A549 (cell line): Measurements from ENCODE around the gene FAM3C. TPM values are rescaled to one million over a fixed set of nuclear protein-coding genes. Genes with fewer than 3 reads are reported as not detected.

Experiments
- ATAC-seq, 2 experiments: fragments of 200-7000 bp in 1 of 2; fragments of >200 bp in 1 of 2; cut with Nextera tagmentation in 1 of 2; cut with Tn5 transposase in 1 of 2; 3 replicates each; pipeline versions ENCODE4 v1.8.0 to v1.9.1; 2018 to 2020; ENCODE audit warnings: mild to moderate bottlenecking in 1 of 2, moderate library complexity in 1 of 2
- CTCF ChIA-PET: fragments of 300-600 bp; sonication (Branson Sonifier 250); formaldehyde crosslinking; extraction: SDS; loops from one replicate; lab custom pipeline; 2021; ENCODE audit warnings: antibody characterized with exemption, inconsistent platforms; lab: Yijun Ruan, JAX
- POLR2A ChIA-PET: fragments of 350-600 bp; formaldehyde crosslinking; extraction: SDS; loops from one replicate; lab custom pipeline; 2021; ENCODE audit warnings: antibody characterized with exemption, inconsistent platforms; lab: Yijun Ruan, JAX
- DNase-seq, 2 experiments: peaks; one replicate each; pipeline versions ENCODE4 v3.0.0 to v3.0.0-alpha.2; 2011 to 2016; ENCODE audit warnings: low read depth in 1 of 2, low spot score in 1 of 2
- FAIRE-seq: peaks from 2 replicates; lab custom pipeline; 2011; peaks lifted over from hg19 to GRCh38; lab: Jason Lieb, UNC
- H3K27ac ChIP-seq, 2 experiments: fragments of >200 bp; sonication (Bioruptor Twin); formaldehyde crosslinking; 3 replicates each; pipeline ENCODE4 v1.5.1; 2016 to 2017
- H3K4me1 ChIP-seq: fragments of >200 bp; sonication (Bioruptor Twin); formaldehyde crosslinking; 3 replicates; pipeline ENCODE4 v1.6.1; 2016
- H3K4me2 ChIP-seq: fragments of >200 bp; sonication (Bioruptor Twin); formaldehyde crosslinking; 3 replicates; pipeline ENCODE4 v1.6.1; 2016
- H3K4me3 ChIP-seq: fragments of >200 bp; sonication (Bioruptor Twin); formaldehyde crosslinking; 3 replicates; pipeline ENCODE4 v1.5.1; 2016
- H3K9me3 ChIP-seq: fragments of >200 bp; sonication (Bioruptor Twin); formaldehyde crosslinking; 3 replicates; pipeline ENCODE4 v1.6.1; 2016
- BHLHE40 ChIP-seq: IDR thresholded peaks from 2 replicates; pipeline ENCODE4 v1.6.1; 2012; ENCODE audit warnings: low read depth, low read length, inconsistent platforms
- CHD2 ChIP-seq: fragments of 150-350 bp; IDR thresholded peaks from 2 replicates; pipeline ENCODE4 v1.6.1; 2014; ENCODE audit warnings: low read length; ENCODE audit not compliant: partially characterized antibody
- E2F6 ChIP-seq: IDR thresholded peaks from 2 replicates; pipeline ENCODE4 v1.6.1; 2012; ENCODE audit warnings: low read depth, borderline replicate concordance
- EHF ChIP-seq: fragments of 250-450 bp; sonication (Bioruptor Pico); IDR thresholded peaks from 2 replicates; pipeline ENCODE4 v1.5.0; 2020; ENCODE audit warnings: mild to moderate bottlenecking
- FOXS1 ChIP-seq: fragments of 250-450 bp; sonication (Bioruptor Pico); IDR thresholded peaks from 2 replicates; pipeline ENCODE4 v1.5.0; 2020; ENCODE audit warnings: mild to moderate bottlenecking, moderate library complexity
- HES2 ChIP-seq: fragments of >200 bp; sonication (Bioruptor Twin); formaldehyde crosslinking; IDR thresholded peaks from 2 replicates; pipeline ENCODE4 v1.6.1; 2016
- HMGXB4 ChIP-seq: fragments of 250-450 bp; sonication (Bioruptor Pico); IDR thresholded peaks from 2 replicates; pipeline ENCODE4 v1.5.0; 2021; ENCODE audit warnings: mild to moderate bottlenecking, moderate library complexity, borderline replicate concordance
- JUN ChIP-seq, 2 experiments: fragments of >200 bp; sonication (Bioruptor Twin); formaldehyde crosslinking; IDR thresholded peaks; 2 replicates in 1 of 2; 3 replicates in 1 of 2; pipeline ENCODE4 v1.6.1; 2016 to 2017
- JUNB ChIP-seq: fragments of >200 bp; sonication (Bioruptor Twin); formaldehyde crosslinking; IDR thresholded peaks from 2 replicates; pipeline ENCODE4 v1.6.1; 2016
- KDM1A ChIP-seq: fragments of 200-600 bp; sonication (generic); IDR thresholded peaks from 2 replicates; pipeline ENCODE4 v1.6.1; 2016; ENCODE audit warnings: low read depth, mild to moderate bottlenecking
- KDM5A ChIP-seq: fragments of 200-600 bp; sonication (generic); IDR thresholded peaks from 2 replicates; pipeline ENCODE4 v1.6.1; 2016; ENCODE audit warnings: antibody characterized with exemption, mild to moderate bottlenecking
- MAFK ChIP-seq: fragments of 450-650 bp; IDR thresholded peaks from 2 replicates; pipeline ENCODE4 v1.6.1; 2014; ENCODE audit not compliant: partially characterized antibody
- MAX ChIP-seq: IDR thresholded peaks from 2 replicates; pipeline ENCODE4 v1.6.1; 2012
- MAZ ChIP-seq: fragments of 150-350 bp; IDR thresholded peaks from 2 replicates; pipeline ENCODE4 v1.6.1; 2014; ENCODE audit warnings: antibody characterized with exemption, low read depth, low read length, borderline replicate concordance
- PBX3 ChIP-seq: IDR thresholded peaks from 2 replicates; pipeline ENCODE4 v1.6.1; 2012
- POLR2A ChIP-seq: IDR thresholded peaks from 2 replicates; pipeline ENCODE4 v1.6.1; 2012; ENCODE audit warnings: mild to moderate bottlenecking, low read length
- RARB ChIP-seq: fragments of 250-450 bp; sonication (Bioruptor Pico); IDR thresholded peaks from 2 replicates; pipeline ENCODE4 v1.8.0; 2021; ENCODE audit warnings: mild to moderate bottlenecking, moderate library complexity
- RCOR1 ChIP-seq: fragments of 150-350 bp; IDR thresholded peaks from 2 replicates; pipeline ENCODE4 v1.6.1; 2014; ENCODE audit warnings: antibody characterized with exemption, low read length, low read depth
- RFX5 ChIP-seq: fragments of 450-650 bp; IDR thresholded peaks from 2 replicates; pipeline ENCODE4 v1.7.1; 2014; ENCODE audit warnings: antibody characterized with exemption, mild to moderate bottlenecking, moderate library complexity
- RNF2 ChIP-seq: fragments of 200-600 bp; sonication (generic); IDR thresholded peaks from 2 replicates; pipeline ENCODE4 v1.6.1; 2016; ENCODE audit warnings: low read depth, mild to moderate bottlenecking, antibody characterized with exemption, moderate library complexity, borderline replicate concordance
- SREBF2 ChIP-seq: fragments of 450-650 bp; IDR thresholded peaks from 2 replicates; pipeline ENCODE4 v1.6.1; 2014; ENCODE audit warnings: mild to moderate bottlenecking, moderate library complexity
- TFCP2L1 ChIP-seq: fragments of 250-450 bp; sonication (Bioruptor Pico); IDR thresholded peaks from 2 replicates; pipeline ENCODE4 v1.5.0; 2021; ENCODE audit warnings: mild to moderate bottlenecking
- ZFP36 ChIP-seq: fragments of 450-650 bp; IDR thresholded peaks from 2 replicates; pipeline ENCODE4 v1.6.1; 2014; ENCODE audit warnings: borderline replicate concordance; ENCODE audit not compliant: partially characterized antibody
- WGBS: methylation state at CpG from one replicate; pipeline ENCODE4 v1.1.6; 2017; ENCODE audit errors: missing lambda C conversion rate; 5-methylcytosine and 5-hydroxymethylcytosine counted together
- polyA plus RNA-seq, 4 experiments: library from polyadenylated mRNA; depleted of rRNA in 3 of 4; stranded (reverse); fragments of >200 nt; fragmentation: RNase III in 1 of 4; extraction: RNeasy Plus Mini Kit Qiagen cat#74134 plus additional on column Dnase treatment in 1 of 4; gene quantifications; 2 replicates in 3 of 4; 3 replicates in 1 of 4; pipeline ENCODE4 v1.2.3, GENCODE V29; 2011 to 2017

The FAM3C gene
- polyA plus RNA-seq, 2 of the 4 experiments (the other 2 are of a cell fraction) = 29.4 to 46.4 TPM

- no peak overlapping the region for H3K27ac ChIP-seq
- H3K9me3 ChIP-seq = no peaks in the 10 kb centered on the region
- ChIA-PET POLR2A (no interaction called here), CTCF (interaction anchor here (1.2 to 4.5 kb wide), 3 partner anchors 23 to 175 kb away, joined by 3 to 21 read pairs (median 4); partner anchors contain the start of gene FAM3C)
- no peak for TF ChIP-seq RFX5
- no peak for TF ChIP-seq HES2
- no peak for TF ChIP-seq SREBF2
- TF ChIP-seq RCOR1 = no peak
- H3K4me1 ChIP-seq = peaks cover 5% of the 10 kb centered on the region; the same call in 2 of the 3 replicates
- no peak for ATAC-seq
- H3K4me3 ChIP-seq = no peak overlapping the region
- no peak for DNase-seq
- no peak overlapping the region for H3K4me2 ChIP-seq
- FAIRE-seq = no peak
These were observed 22.9 kb downstream of the FAM3C start for GRCh38 chr7:121373177-121373576.

- CTCF ChIA-PET = interaction anchor here (1.2 to 4.5 kb wide), 3 partner anchors 24 to 176 kb away, joined by 3 to 21 read pairs (median 4); partner anchors contain the start of gene FAM3C
- FAIRE-seq = no peak
- TF ChIP-seq KDM1A = no peak
- TF ChIP-seq KDM5A = no peak
- TF ChIP-seq MAFK = no peak
- no peak for TF ChIP-seq JUN (IDR thresholded peaks at IDR 0.05)
- no peak for TF ChIP-seq CHD2
- no peak for TF ChIP-seq E2F6
- TF ChIP-seq ZFP36 = no peak
- TF ChIP-seq BHLHE40 = no peak
- no peak for TF ChIP-seq FOXS1
- TF ChIP-seq RARB (CRISPR knock-in tag) = no peak
- TF ChIP-seq MAX = no peak
- TF ChIP-seq JUNB = no peak
- TF ChIP-seq, all 56 proteins: peak for 0
- Histone ChIP-seq H3K4me1 (peaks cover 5% of the 10 kb centered on the region; the same call in 2 of the 3 replicates), H3K9me3 (no peaks in the 10 kb centered on the region), H3K4me3 (no peak overlapping the region), H3K4me2 (no peak overlapping the region), H3K27ac (no peak overlapping the region)
- WGBS = 94% methylated on average over 2 of the region's 2 CpGs
- ATAC-seq = no peak
- POLR2A ChIA-PET = no interaction called here
- DNase-seq = no peak
These were observed 23.6 kb downstream of the FAM3C start for GRCh38 chr7:121372376-121373010.

GRCh38 chr7:121371883-121372282 is 24.2 kb downstream of the FAM3C start:
- Histone ChIP-seq H3K27ac (no peak overlapping the region), H3K4me2 (no peak overlapping the region), H3K4me3 (no peak overlapping the region), H3K4me1 (peaks cover 5% of the 10 kb centered on the region; the same call in 2 of the 3 replicates), H3K9me3 (no peaks in the 10 kb centered on the region)
- ChIA-PET POLR2A (interaction anchor here (0.6 kb wide), 1 partner anchor 95 kb away, joined by 9 read pairs; no protein-coding TSS in a partner anchor), CTCF (no interaction called here)
- FAIRE-seq (no peak), DNase-seq (no peak), ATAC-seq (no peak)
- 86% methylated on average over 2 of the region's 2 CpGs for WGBS
- TF ChIP-seq HMGXB4 (CRISPR knock-in tag) = no peak
- no peak for TF ChIP-seq JUNB
- no peak for TF ChIP-seq MAZ
- TF ChIP-seq EHF (CRISPR knock-in tag) = no peak
- no peak for TF ChIP-seq PBX3
- no peak for TF ChIP-seq POLR2A
- no peak for TF ChIP-seq TFCP2L1
- no peak for TF ChIP-seq RNF2
